ENCODE data around the gene MYO1B. TPM values are rescaled to one million over a fixed set of nuclear protein-coding genes. Genes with fewer than 3 reads are reported as not detected.

MYO1B gene
- total RNA-seq, 3 donors from 2014 or later (not counting 1 experiment from before 2014, with no cell fraction given), result 0.21 to 0.80 (median 0.29) TPM

GRCh38 chr2:191221666-191222065, 23.5 kb upstream of the MYO1B start:
- TF ChIP-seq CTCF (IDR thresholded peaks at IDR 0.05), result no peak
- 92% methylated on average over 5 of the region's 5 CpGs for WGBS (ENCODE audit: insufficient coverage)
- Mint-ChIP-seq H3K4me1 (peaks cover 16 to 20% of the 10 kb centered on the region in 2 donors), H3K27ac (no peak overlapping the region), H3K9me3 (peaks cover 0 to 3% of the 10 kb centered on the region in 2 donors), H3K36me3 (no peaks in the 10 kb centered on the region), H3K27me3 (ENCODE audit: low read depth in 2 of 2) (no peaks in the 10 kb centered on the region), H3K4me3 (no peak overlapping the region)
- Histone ChIP-seq H3K27ac (ENCODE audit: low read length) (no peak overlapping the region), H3K27me3 (ENCODE audit: control insufficient read depth, insufficient read depth, low read length) (no peaks in the 10 kb centered on the region), H3K36me3 (ENCODE audit: control insufficient read depth, insufficient read depth, low read length) (no peaks in the 10 kb centered on the region), H3K4me3 (ENCODE audit: low read length) (no peak overlapping the region), H3K4me1 (ENCODE audit: control insufficient read depth, insufficient read depth, low read length) (no peaks in the 10 kb centered on the region), H3K9me3 (ENCODE audit: control insufficient read depth, insufficient read depth, low read length) (no peaks in the 10 kb centered on the region)
- intact Hi-C loops (cut with micrococcal nuclease), result no loop called here
- ATAC-seq, result no peak
- no peak for DNase-seq

GRCh38 chr2:191222507-191222906, 22.7 kb upstream of the MYO1B start:
- Mint-ChIP-seq H3K36me3 (no peaks in the 10 kb centered on the region), H3K27me3 (ENCODE audit: low read depth in 2 of 2) (no peaks in the 10 kb centered on the region), H3K9me3 (peaks cover 0 to 3% of the 10 kb centered on the region in 2 donors), H3K4me3 (no peak overlapping the region), H3K27ac (no peak overlapping the region), H3K4me1 (peaks cover 16 to 20% of the 10 kb centered on the region in 2 donors)
- 72% methylated on average over 4 of the region's 4 CpGs for WGBS (ENCODE audit: insufficient coverage)
- Histone ChIP-seq H3K27ac (ENCODE audit: low read length) (no peak overlapping the region), H3K9me3 (ENCODE audit: control insufficient read depth, insufficient read depth, low read length) (no peaks in the 10 kb centered on the region), H3K27me3 (ENCODE audit: control insufficient read depth, insufficient read depth, low read length) (no peaks in the 10 kb centered on the region), H3K4me1 (ENCODE audit: control insufficient read depth, insufficient read depth, low read length) (no peaks in the 10 kb centered on the region), H3K4me3 (ENCODE audit: low read length) (no peak overlapping the region), H3K36me3 (ENCODE audit: control insufficient read depth, insufficient read depth, low read length) (no peaks in the 10 kb centered on the region)
- intact Hi-C loops (cut with micrococcal nuclease), result no loop called here
- no peak for TF ChIP-seq CTCF (IDR thresholded peaks at IDR 0.05)
- DNase-seq, result no peak
- ATAC-seq, result no peak

GRCh38 chr2:191222952-191223351, 22.3 kb upstream of the MYO1B start:
- 94% methylated on average over 3 of the region's 3 CpGs for WGBS (ENCODE audit: insufficient coverage)
- H3K36me3 ChIP-seq (ENCODE audit: control insufficient read depth, insufficient read depth, low read length), result no peaks in the 10 kb centered on the region
- Mint-ChIP-seq H3K4me3 (no peak overlapping the region), H3K4me1 (peaks cover 16 to 20% of the 10 kb centered on the region in 2 donors), H3K27me3 (ENCODE audit: low read depth in 2 of 2) (no peaks in the 10 kb centered on the region), H3K36me3 (no peaks in the 10 kb centered on the region), H3K27ac (no peak overlapping the region), H3K9me3 (peaks cover 0 to 3% of the 10 kb centered on the region in 2 donors)
- H3K27ac ChIP-seq (ENCODE audit: low read length), result no peak overlapping the region
- TF ChIP-seq CTCF (IDR thresholded peaks at IDR 0.05), result no peak
- intact Hi-C loops (cut with micrococcal nuclease), result no loop called here
- no peaks in the 10 kb centered on the region for H3K27me3 ChIP-seq (ENCODE audit: control insufficient read depth, insufficient read depth, low read length)
- H3K9me3 ChIP-seq (ENCODE audit: control insufficient read depth, insufficient read depth, low read length), result no peaks in the 10 kb centered on the region
- ATAC-seq, result no peak
- H3K4me1 ChIP-seq (ENCODE audit: control insufficient read depth, insufficient read depth, low read length), result no peaks in the 10 kb centered on the region
- no peak for DNase-seq
- H3K4me3 ChIP-seq (ENCODE audit: low read length), result no peak overlapping the region

- intact Hi-C loops (cut with micrococcal nuclease), result no loop called here
- Mint-ChIP-seq H3K4me1 (peaks cover 6 to 7% of the 10 kb centered on the region in 2 donors), H3K27me3 (ENCODE audit: low read depth in 2 of 2) (no peaks in the 10 kb centered on the region), H3K9me3 (peaks cover 0 to 3% of the 10 kb centered on the region in 2 donors), H3K36me3 (no peaks in the 10 kb centered on the region), H3K4me3 (no peak overlapping the region), H3K27ac (no peak overlapping the region)
- no peak overlapping the region for H3K4me3 ChIP-seq (ENCODE audit: low read length)
- DNase-seq (no peak), ATAC-seq (no peak)
- no peak overlapping the region for H3K27ac ChIP-seq (ENCODE audit: low read length)
- H3K27me3 ChIP-seq (ENCODE audit: control insufficient read depth, insufficient read depth, low read length), result no peaks in the 10 kb centered on the region
- 91% methylated on average over 1 of the region's 1 CpG for WGBS (ENCODE audit: insufficient coverage)
- no peaks in the 10 kb centered on the region for H3K9me3 ChIP-seq (ENCODE audit: control insufficient read depth, insufficient read depth, low read length)
- no peaks in the 10 kb centered on the region for H3K4me1 ChIP-seq (ENCODE audit: control insufficient read depth, insufficient read depth, low read length)
- H3K36me3 ChIP-seq (ENCODE audit: control insufficient read depth, insufficient read depth, low read length), result no peaks in the 10 kb centered on the region
- no peak for TF ChIP-seq CTCF (IDR thresholded peaks at IDR 0.05)
Measured at GRCh38 chr2:191225126-191225525, 20.1 kb upstream of the MYO1B start.
